H9 (cell line): ENCODE results near the gene ZDHHC11. TPM values are rescaled to one million over a fixed set of nuclear protein-coding genes. Genes with fewer than 3 reads are reported as not detected.
"Not testable (repeated sequence)": the region's sequence is repeated elsewhere in the genome, so short reads cannot be mapped to it uniquely, and the experiment has no call there.

ENCODE experiments used
- DNase-seq: peaks from one replicate; pipeline ENCODE4 v3.0.0-alpha.2; 2017
- H2AFZ ChIP-seq: one replicate; pipeline ENCODE4 v1.6.1; 2013; ENCODE audit warnings: mild to moderate bottlenecking, low read length, control low read depth, moderate library complexity
- H2AK5ac ChIP-seq: 2 replicates; pipeline ENCODE4 v1.6.1; 2013; ENCODE audit warnings: low read length, control low read depth, mixed read lengths; ENCODE audit not compliant: insufficient read length
- H2BK120ac ChIP-seq: one replicate; pipeline ENCODE4 v1.6.1; 2013; ENCODE audit warnings: low read depth, mild to moderate bottlenecking, low read length, control low read depth, inconsistent platforms; ENCODE audit not compliant: poor library complexity, severe bottlenecking
- H2BK12ac ChIP-seq: 2 replicates; pipeline ENCODE4 v1.6.1; 2013; ENCODE audit warnings: low read length, control low read depth, mixed read lengths, low read depth; ENCODE audit not compliant: insufficient read length
- H2BK15ac ChIP-seq: 2 replicates; pipeline ENCODE4 v1.6.1; 2013; ENCODE audit warnings: low read depth, low read length, control low read depth
- H2BK20ac ChIP-seq: one replicate; pipeline ENCODE4 v1.6.1; 2013; ENCODE audit warnings: low read depth, mild to moderate bottlenecking, low read length, control low read depth, inconsistent platforms; ENCODE audit not compliant: poor library complexity, severe bottlenecking
- H2BK5ac ChIP-seq: 2 replicates; pipeline ENCODE4 v1.6.1; 2013; ENCODE audit warnings: low read length, control low read depth, mixed read lengths; ENCODE audit not compliant: insufficient read length
- H3K14ac ChIP-seq: 2 replicates; pipeline ENCODE4 v1.6.1; 2013; ENCODE audit warnings: low read length, control low read depth; ENCODE audit not compliant: insufficient read depth
- H3K18ac ChIP-seq: 2 replicates; pipeline ENCODE4 v1.6.1; 2013; ENCODE audit warnings: low read depth, mild to moderate bottlenecking, mixed read lengths, low read length, control low read depth; ENCODE audit not compliant: insufficient read length
- H3K23ac ChIP-seq: 2 replicates; pipeline ENCODE4 v1.6.1; 2013; ENCODE audit warnings: low read length, control low read depth, mixed read lengths, low read depth; ENCODE audit not compliant: insufficient read length
- H3K23me2 ChIP-seq: 2 replicates; pipeline ENCODE4 v1.6.1; 2013; ENCODE audit warnings: low read depth, mild to moderate bottlenecking, mixed read lengths, low read length, control low read depth; ENCODE audit not compliant: insufficient read length, poor library complexity, severe bottlenecking
- H3K27ac ChIP-seq: 2 replicates; pipeline ENCODE4 v1.5.1; 2013; ENCODE audit warnings: low read length, control low read depth, mixed read lengths, low read depth; ENCODE audit not compliant: insufficient read length
- H3K27me3 ChIP-seq: 2 replicates; pipeline ENCODE4 v1.6.1; 2013; ENCODE audit warnings: low read length, control low read depth, inconsistent platforms; ENCODE audit not compliant: insufficient read depth
- H3K4ac ChIP-seq: 2 replicates; pipeline ENCODE4 v1.6.1; 2013; ENCODE audit warnings: low read depth, mild to moderate bottlenecking, control low read depth, inconsistent platforms, low read length, moderate library complexity
- H3K4me1 ChIP-seq: 2 replicates; pipeline ENCODE4 v1.6.1; 2013; ENCODE audit warnings: low read length, control low read depth, inconsistent platforms; ENCODE audit not compliant: insufficient read depth
- H3K4me2 ChIP-seq: 2 replicates; pipeline ENCODE4 v1.6.1; 2013; ENCODE audit warnings: low read length, control low read depth, mixed read lengths; ENCODE audit not compliant: insufficient read length, insufficient read depth
- H3K56ac ChIP-seq: 2 replicates; pipeline ENCODE4 v1.6.1; 2013; ENCODE audit warnings: low read depth, mild to moderate bottlenecking, mixed read lengths, low read length, control low read depth; ENCODE audit not compliant: insufficient read length
- H3K79me1 ChIP-seq: 2 replicates; pipeline ENCODE4 v1.6.1; 2013; ENCODE audit warnings: low read depth, mild to moderate bottlenecking, moderate library complexity, low read length, control low read depth, inconsistent platforms; ENCODE audit not compliant: insufficient read depth, poor library complexity, severe bottlenecking
- H3K79me2 ChIP-seq: 2 replicates; pipeline ENCODE4 v1.6.1; 2013; ENCODE audit warnings: low read length, control low read depth, inconsistent platforms; ENCODE audit not compliant: insufficient read depth
- H3K9ac ChIP-seq: 2 replicates; pipeline ENCODE4 v1.6.1; 2013; ENCODE audit warnings: low read length, control low read depth, mixed read lengths; ENCODE audit not compliant: insufficient read length; ENCODE audit errors: extremely low read depth
- H3K9me3 ChIP-seq: one replicate; pipeline ENCODE4 v1.6.1; 2013; ENCODE audit warnings: low read depth, low read length, inconsistent platforms; ENCODE audit not compliant: control insufficient read depth
- H3T11ph ChIP-seq: one replicate; pipeline ENCODE4 v1.6.1; 2013; ENCODE audit warnings: mild to moderate bottlenecking, low read length, control low read depth, inconsistent platforms
- H4K20me1 ChIP-seq: one replicate; pipeline ENCODE4 v1.6.1; 2013; ENCODE audit not compliant: control insufficient read depth, insufficient read length, insufficient read depth
- H4K5ac ChIP-seq: 2 replicates; pipeline ENCODE4 v1.6.1; 2013; ENCODE audit warnings: low read depth, mild to moderate bottlenecking, mixed read lengths, low read length, control low read depth; ENCODE audit not compliant: insufficient read length
- H4K8ac ChIP-seq: replicated peaks from 2 replicates; pipeline ENCODE4 v1.6.1; 2013; ENCODE audit warnings: low read length, control low read depth, mixed read lengths, low read depth; ENCODE audit not compliant: insufficient read length
- H4K91ac ChIP-seq: 2 replicates; pipeline ENCODE4 v1.6.1; 2013; ENCODE audit warnings: low read depth, mild to moderate bottlenecking, moderate library complexity, mixed read lengths, low read length, control low read depth; ENCODE audit not compliant: insufficient read length
- H3K27ac Mint-ChIP-seq, 3 experiments: 2 replicates in 2 of 3; 3 replicates in 1 of 3; pipeline ENCODE4 v1.8.0; 2020 to 2021; ENCODE audit warnings: mixed read lengths in 3 of 3, mild to moderate bottlenecking in 1 of 3, moderate library complexity in 1 of 3
- H3K27me3 Mint-ChIP-seq: 2 replicates; pipeline ENCODE4 v1.8.0; 2021; ENCODE audit warnings: low read depth, mild to moderate bottlenecking, moderate library complexity, mixed read lengths
- H3K36me3 Mint-ChIP-seq, 3 experiments: 2 replicates in 2 of 3; 3 replicates in 1 of 3; pipeline ENCODE4 v1.8.0; 2020 to 2021; ENCODE audit warnings: low read depth in 3 of 3, mixed read lengths in 3 of 3; ENCODE audit not compliant: insufficient read depth in 1 of 3
- H3K4me1 Mint-ChIP-seq, 2 experiments: 2 replicates each; pipeline ENCODE4 v1.8.0; 2020; ENCODE audit warnings: mixed read lengths in 2 of 2
- H3K4me3 Mint-ChIP-seq, 2 experiments: 2 replicates in 1 of 2; 3 replicates in 1 of 2; pipeline ENCODE4 v1.8.0; 2020 to 2021; ENCODE audit warnings: mild to moderate bottlenecking in 2 of 2, mixed read lengths in 2 of 2, moderate library complexity in 1 of 2
- H3K9me3 Mint-ChIP-seq, 2 experiments: 2 replicates in 1 of 2; 3 replicates in 1 of 2; pipeline ENCODE4 v1.8.0; 2020; ENCODE audit warnings: mild to moderate bottlenecking in 2 of 2, mixed read lengths in 2 of 2, moderate library complexity in 1 of 2
- WGBS: extraction: QIAGEN DNeasy Blood & Tissue Kit; methylation state at CpG from one replicate; pipeline ENCODE4 v1.1.7; 2013; ENCODE audit warnings: missing lambda C conversion rate, low lambda C conversion rate, mixed read lengths; ENCODE audit not compliant: insufficient read length; ENCODE audit errors: extremely low coverage; 5-methylcytosine and 5-hydroxymethylcytosine counted together
- total RNA-seq: library from RNA; stranded (reverse); gene quantifications from 2 replicates; pipeline ENCODE4 v1.2.1, GENCODE V29; 2021

ZDHHC11 gene
- total RNA-seq, 1 experiment from 2014 or later: 37.6 TPM

DNA sequence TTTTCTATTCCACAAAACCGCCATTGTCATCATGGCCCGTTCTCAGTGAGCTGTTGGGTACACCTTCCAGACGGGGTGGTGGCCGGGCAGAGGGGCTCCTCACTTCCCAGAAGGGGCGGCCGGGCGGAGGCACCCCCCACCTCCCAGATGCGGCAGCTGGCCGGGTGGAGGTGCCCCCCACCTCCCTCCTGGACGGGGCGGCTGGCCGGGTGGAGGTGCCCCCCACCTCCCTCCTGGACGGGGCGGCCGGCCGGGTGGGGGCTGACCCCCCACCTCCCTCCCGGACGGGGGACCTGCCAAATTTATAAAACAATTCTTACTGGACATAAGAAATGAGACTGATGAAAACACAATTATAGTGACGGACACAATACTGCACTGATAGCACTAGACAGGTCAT, 22.6 kb downstream of the ZDHHC11 start:
- not testable (repeated sequence) for H2BK20ac ChIP-seq, H3K4me2 ChIP-seq, H3K79me2 ChIP-seq, H3K56ac ChIP-seq, H4K91ac ChIP-seq, H3K9me3 Mint-ChIP-seq, H3K4me3 Mint-ChIP-seq, H2BK15ac ChIP-seq, H3K27ac ChIP-seq, DNase-seq, H3K14ac ChIP-seq, H2BK120ac ChIP-seq, H4K8ac ChIP-seq, H2BK5ac ChIP-seq, H3K4me1 ChIP-seq, H3K79me1 ChIP-seq, H3K4ac ChIP-seq, H3K23ac ChIP-seq, H2AK5ac ChIP-seq, H3K9me3 ChIP-seq, H3K4me1 Mint-ChIP-seq, H3K27ac Mint-ChIP-seq, H3T11ph ChIP-seq, H2BK12ac ChIP-seq, H2AFZ ChIP-seq, H3K27me3 Mint-ChIP-seq, H4K5ac ChIP-seq, H3K23me2 ChIP-seq, H3K27me3 ChIP-seq, H3K18ac ChIP-seq, H4K20me1 ChIP-seq, H3K9ac ChIP-seq
- no CpG with 5 or more reads among the region's 19 CpGs for WGBS
- peaks cover 5 to 33% (median 16%) of the 10 kb centered on the region in 3 experiments; a peak in 6 of 7 replicates for H3K36me3 Mint-ChIP-seq
